Nephron progenitor cell (in vitro differentiated cells): ENCODE data around the gene DHX57.
"Not testable (repeated sequence)": the region's sequence is repeated elsewhere in the genome, so short reads cannot be mapped to it uniquely, and the experiment has no call there.

ENCODE experiments used
- DNase-seq: peaks from one replicate; pipeline ENCODE4 v3.0.0; 2021
- H3K27ac Mint-ChIP-seq: 2 replicates; pipeline ENCODE4 v1.8.0; 2021; ENCODE audit warnings: mild to moderate bottlenecking, moderate library complexity, mixed read lengths
- H3K27me3 Mint-ChIP-seq: 2 replicates; pipeline ENCODE4 v1.8.0; 2021; ENCODE audit warnings: mild to moderate bottlenecking, low read depth, mixed read lengths; ENCODE audit not compliant: poor library complexity
- H3K36me3 Mint-ChIP-seq: 2 replicates; pipeline ENCODE4 v1.8.0; 2021; ENCODE audit warnings: low read depth, mixed read lengths
- H3K4me1 Mint-ChIP-seq: 2 replicates; pipeline ENCODE4 v1.8.0; 2021; ENCODE audit warnings: mixed read lengths
- H3K4me3 Mint-ChIP-seq: 2 replicates; pipeline ENCODE4 v1.8.0; 2021; ENCODE audit warnings: mild to moderate bottlenecking, moderate library complexity, mixed read lengths
- H3K9me3 Mint-ChIP-seq: 2 replicates; pipeline ENCODE4 v1.8.0; 2021; ENCODE audit warnings: mild to moderate bottlenecking, moderate library complexity, mixed read lengths
- CTCF ChIP-seq: fragments of 200-600 bp; sonication (generic); IDR thresholded peaks from 2 replicates; pipeline ENCODE4 v1.5.0; 2021; ENCODE audit warnings: antibody characterized with exemption

DHX57 gene

GRCh38 chr2:38765149-38765548, 110.6 kb downstream of the DHX57 start:
- H3K4me1 Mint-ChIP-seq: peaks cover 6% of the 10 kb centered on the region
- H3K9me3 Mint-ChIP-seq: no peaks in the 10 kb centered on the region
- H3K27me3 Mint-ChIP-seq: peaks cover 6% of the 10 kb centered on the region
- H3K27ac Mint-ChIP-seq: no peak overlapping the region
- TF ChIP-seq CTCF: no peak
- no peaks in the 10 kb centered on the region for H3K36me3 Mint-ChIP-seq
- no peak overlapping the region for H3K4me3 Mint-ChIP-seq
- DNase-seq: no peak

GRCh38 chr2:38763728-38764127, 112.0 kb downstream of the DHX57 start:
- no peak overlapping the region for H3K27ac Mint-ChIP-seq
- no peak for DNase-seq
- no peaks in the 10 kb centered on the region for H3K4me1 Mint-ChIP-seq
- H3K4me3 Mint-ChIP-seq: no peak overlapping the region
- no peak for TF ChIP-seq CTCF
- H3K9me3 Mint-ChIP-seq: no peaks in the 10 kb centered on the region
- no peaks in the 10 kb centered on the region for H3K36me3 Mint-ChIP-seq
- H3K27me3 Mint-ChIP-seq: peaks cover 6% of the 10 kb centered on the region

DNA sequence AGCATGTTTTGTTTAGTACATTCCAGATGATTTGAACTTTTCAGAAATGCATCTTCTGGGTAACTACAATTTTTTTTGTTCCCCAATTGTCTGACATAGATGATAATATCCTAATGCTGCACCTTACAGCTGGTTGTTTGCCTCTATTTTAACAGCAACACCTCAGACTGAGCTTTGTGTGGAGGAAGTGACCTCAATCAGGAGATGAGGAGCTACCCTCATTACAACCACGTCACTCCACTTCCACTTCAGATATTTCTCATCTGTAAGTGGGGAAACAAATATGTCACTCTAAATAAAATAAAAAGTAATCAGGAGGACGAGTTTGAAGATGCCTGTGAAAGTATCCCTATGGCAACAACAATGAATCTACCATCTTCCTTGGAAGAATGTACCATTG, 112.5 kb downstream of the DHX57 start:
- no peaks in the 10 kb centered on the region for H3K9me3 Mint-ChIP-seq
- DNase-seq: no peak
- H3K27me3 Mint-ChIP-seq: peaks cover 6% of the 10 kb centered on the region
- H3K27ac Mint-ChIP-seq: no peak overlapping the region
- no peaks in the 10 kb centered on the region for H3K36me3 Mint-ChIP-seq
- TF ChIP-seq CTCF: no peak
- H3K4me1 Mint-ChIP-seq: no peaks in the 10 kb centered on the region
- no peak overlapping the region for H3K4me3 Mint-ChIP-seq

DNA sequence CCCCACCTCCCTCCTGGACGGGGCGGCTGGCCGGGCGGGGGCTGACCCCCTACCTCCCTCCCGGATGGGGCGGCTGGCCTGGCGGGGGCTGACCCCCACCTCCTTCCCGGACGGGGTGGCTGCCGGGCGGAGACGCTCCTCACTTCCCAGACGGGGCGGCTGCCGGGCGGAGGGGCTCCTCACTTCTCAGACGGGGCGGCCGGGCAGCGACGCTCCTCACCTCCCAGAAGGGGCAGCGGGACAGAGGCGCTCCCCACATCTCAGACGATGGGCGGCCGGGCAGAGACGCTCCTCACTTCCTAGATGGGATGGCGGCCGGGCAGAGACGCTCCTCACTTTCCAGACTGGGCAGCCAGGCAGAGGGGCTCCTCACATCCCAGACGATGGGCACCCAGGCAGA, 119.8 kb downstream of the DHX57 start:
- not testable (repeated sequence) for H3K27me3 Mint-ChIP-seq, H3K4me3 Mint-ChIP-seq, H3K9me3 Mint-ChIP-seq, DNase-seq, H3K27ac Mint-ChIP-seq, H3K36me3 Mint-ChIP-seq
- H3K4me1 Mint-ChIP-seq: peaks cover 10% of the 10 kb centered on the region

DNA sequence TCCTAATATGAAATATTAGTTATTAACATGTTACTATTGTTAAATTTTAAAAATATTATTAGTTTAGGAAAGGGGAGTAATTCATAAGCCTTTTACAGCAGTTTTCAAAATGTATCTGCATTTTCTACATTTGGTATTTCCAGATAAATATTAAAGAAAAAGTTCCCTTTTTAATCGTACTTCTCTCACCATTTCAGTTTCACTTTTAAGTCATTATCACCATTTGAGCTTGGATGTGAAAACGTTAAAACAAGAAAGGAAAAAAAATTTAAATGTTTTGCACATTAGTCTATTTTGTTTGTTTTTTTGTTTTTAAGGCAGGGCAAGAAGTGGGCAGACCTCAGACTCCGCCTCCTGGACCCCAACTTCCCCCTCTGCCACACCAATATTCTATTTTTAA, 121.2 kb downstream of the DHX57 start:
- H3K36me3 Mint-ChIP-seq: peaks cover 11% of the 10 kb centered on the region
- H3K27ac Mint-ChIP-seq: no peak overlapping the region
- TF ChIP-seq CTCF: no peak
- no peaks in the 10 kb centered on the region for H3K27me3 Mint-ChIP-seq
- peaks cover 16% of the 10 kb centered on the region for H3K4me1 Mint-ChIP-seq
- H3K4me3 Mint-ChIP-seq: no peak overlapping the region
- H3K9me3 Mint-ChIP-seq: peaks cover 4% of the 10 kb centered on the region
- DNase-seq: no peak

- Mint-ChIP-seq H3K9me3 (peaks cover 4% of the 10 kb centered on the region), H3K4me3 (no peak overlapping the region), H3K27me3 (no peaks in the 10 kb centered on the region), H3K27ac (no peak overlapping the region), H3K4me1 (peaks cover 20% of the 10 kb centered on the region), H3K36me3 (peaks cover 16% of the 10 kb centered on the region)
- no peak for TF ChIP-seq CTCF
- no peak for DNase-seq
Observed at GRCh38 chr2:38754049-38754448, 121.7 kb downstream of the DHX57 start.
